Stimulated activated CD4-positive, alpha-beta T cell treated with anti-CD3 and anti-CD28 coated beads, TNF-alpha, amount 100 ng/mL, for 48 hours (primary cell): Measurements from ENCODE around the gene MLANA.
A peak's percentile ranks its signal among the peaks of the same experiment; 100 is the strongest.

Source experiments
- DNase-seq, 3 donors: peaks; one replicate each; pipeline ENCODE4 v3.0.0-alpha.2; 2020; ENCODE audit warnings: low read depth in 3 of 3

MLANA gene

GRCh38 chr9:5899292-5899691, 8.6 kb downstream of the MLANA start:
- no peak for DNase-seq

GRCh38 chr9:5900622-5901021, 9.9 kb downstream of the MLANA start:
- no peak for DNase-seq

- no peak for DNase-seq
These were observed 11.7 kb downstream of the MLANA start for GRCh38 chr9:5902377-5902776.

GRCh38 chr9:5908918-5909317, 18.2 kb downstream of the MLANA start:
- no peak for DNase-seq

DNA sequence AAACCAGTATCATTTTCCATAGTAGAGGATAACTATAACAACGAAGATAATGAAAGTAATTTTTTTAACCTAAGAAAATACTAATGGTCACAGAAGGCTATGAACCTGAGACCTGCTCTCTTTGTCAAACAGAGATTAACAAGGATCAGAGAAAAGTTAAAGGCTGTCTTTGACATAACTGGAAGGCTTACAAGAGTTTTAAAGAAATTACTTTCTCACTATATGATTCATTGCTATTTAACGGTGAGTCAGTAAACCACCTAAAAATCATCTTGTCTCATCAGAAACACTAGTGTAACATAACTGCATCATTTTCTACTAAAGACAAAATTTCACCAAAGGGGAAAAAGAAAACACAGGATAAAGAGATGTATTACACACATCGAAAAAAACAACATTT, 19.3 kb downstream of the MLANA start:
- no peak for DNase-seq

GRCh38 chr9:5910413-5911057, 19.8 kb downstream of the MLANA start:
- peak in 1 of 3 donors; percentile 43 for DNase-seq

GRCh38 chr9:5915438-5915837, 24.7 kb downstream of the MLANA start:
- no peak for DNase-seq

- DNase-seq, result no peak
These were observed 26.6 kb downstream of the MLANA start for GRCh38 chr9:5917273-5917672.

DNA sequence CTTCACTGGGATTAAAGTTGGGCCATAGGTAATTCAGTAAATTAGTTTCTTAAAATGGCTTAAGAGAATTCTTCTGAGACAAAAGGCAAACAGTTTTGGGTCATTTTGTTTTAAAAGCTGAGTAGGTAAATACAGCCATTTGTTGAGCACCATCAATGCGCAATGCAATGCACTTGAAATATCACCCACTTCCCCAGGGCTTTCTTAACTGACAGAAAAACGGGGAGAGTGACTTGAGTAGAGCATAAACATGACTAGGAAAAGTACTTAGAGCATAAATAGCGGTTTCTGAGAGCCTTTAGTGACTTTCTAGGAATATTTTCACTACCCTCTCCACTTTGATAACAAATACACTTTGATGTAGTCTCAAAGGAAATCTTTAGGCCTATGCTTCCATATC, 27.2 kb downstream of the MLANA start:
- DNase-seq, result no peak

DNA sequence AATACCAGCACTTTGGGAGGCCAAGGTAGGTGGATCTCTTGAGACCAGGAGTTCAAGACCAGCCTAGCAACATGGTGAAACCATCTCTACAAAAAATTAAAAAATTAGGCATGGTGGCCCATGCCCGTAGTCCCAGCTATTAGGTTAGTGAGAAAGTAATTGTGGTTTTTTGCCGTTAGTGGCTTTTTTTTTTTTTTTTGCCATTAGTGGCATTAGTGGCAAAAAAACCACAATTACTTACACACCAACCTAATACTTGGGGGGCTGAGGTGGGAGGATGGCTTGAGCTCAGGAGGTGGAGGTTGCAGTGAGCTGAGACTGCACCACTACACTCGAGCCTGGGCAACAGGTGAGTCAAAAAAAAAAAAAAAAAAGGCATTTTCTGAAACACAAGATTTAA, 27.8 kb downstream of the MLANA start:
- DNase-seq, result no peak

- DNase-seq, result peak in 1 of 3 donors; percentile 11
These were observed 30.2 kb downstream of the MLANA start for GRCh38 chr9:5920860-5921328.

GRCh38 chr9:5922192-5922591, 31.5 kb downstream of the MLANA start:
- no peak for DNase-seq

DNA sequence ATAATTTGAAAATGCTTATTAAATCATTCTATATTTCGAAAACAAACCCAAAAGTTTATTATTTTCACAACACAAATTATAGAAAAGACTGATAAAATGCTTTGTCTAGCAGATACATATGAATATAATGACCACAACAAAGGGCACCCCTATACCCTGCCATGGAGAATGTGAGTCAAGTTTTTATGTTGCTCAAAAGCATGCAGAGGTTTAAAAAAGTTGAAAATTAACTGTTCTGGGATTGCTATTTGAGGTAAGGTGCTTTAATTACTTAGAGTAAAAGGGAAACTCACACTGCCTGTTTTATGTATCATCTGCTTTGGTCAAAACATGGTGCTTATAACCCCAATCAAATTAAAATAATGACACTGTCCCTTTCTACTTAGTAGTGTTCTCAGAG, 41.0 kb downstream of the MLANA start:
- no peak for DNase-seq

GRCh38 chr9:5938449-5938848, 47.8 kb downstream of the MLANA start:
- DNase-seq, result no peak

GRCh38 chr9:5939530-5939929, 48.8 kb downstream of the MLANA start:
- no peak for DNase-seq

DNA sequence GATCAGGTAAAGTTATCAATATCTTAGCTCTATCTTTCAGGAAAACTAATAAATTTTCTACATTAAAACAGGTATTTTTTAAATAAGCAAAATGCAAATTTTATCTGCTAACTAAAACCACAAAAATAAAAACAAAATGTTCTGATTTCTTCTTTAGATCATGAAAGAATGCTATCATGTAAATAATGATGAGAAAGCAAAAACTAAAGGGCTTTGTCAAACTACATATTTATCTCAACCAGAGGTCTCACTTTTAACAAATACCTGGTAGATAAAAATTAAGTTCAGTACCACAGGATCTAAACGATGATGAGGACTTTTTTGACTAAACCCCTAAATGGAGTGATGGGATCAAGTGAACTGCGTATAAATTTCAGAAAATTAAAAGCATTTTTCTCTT, 50.5 kb downstream of the MLANA start:
- no peak for DNase-seq

GRCh38 chr9:5945112-5945511, 54.4 kb downstream of the MLANA start:
- DNase-seq, result no peak

- no peak for DNase-seq
These were observed 57.2 kb downstream of the MLANA start for GRCh38 chr9:5947912-5948311.

DNA sequence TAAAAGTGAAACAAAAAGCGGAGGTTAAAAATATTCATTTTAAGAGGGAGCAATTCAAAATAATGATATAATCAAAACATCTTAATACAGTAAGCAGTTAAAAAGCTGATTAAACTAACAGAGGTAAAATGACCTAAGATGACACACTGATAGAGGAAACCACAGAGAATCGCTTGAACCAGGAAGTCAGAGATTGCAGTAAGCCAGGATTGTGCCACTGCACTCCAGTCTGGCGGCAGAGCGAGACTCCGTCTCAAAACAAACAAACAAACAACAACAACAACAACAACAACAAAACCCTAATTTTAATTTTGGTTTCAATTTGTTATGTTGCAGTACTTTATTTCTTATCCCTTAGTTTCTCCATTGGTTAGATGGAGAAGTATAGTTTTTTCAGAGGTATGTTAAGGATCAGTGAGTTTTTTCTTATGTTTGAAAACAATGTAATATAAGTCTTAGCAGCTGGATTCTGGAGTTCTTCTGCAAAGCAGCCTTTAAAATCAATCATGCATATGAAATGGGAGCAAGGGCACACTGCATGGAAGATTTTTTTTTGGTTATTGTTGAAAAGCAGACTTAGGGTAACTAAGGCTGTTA, 58.5 kb downstream of the MLANA start:
- no peak for DNase-seq

- DNase-seq, result no peak
These were observed 59.6 kb downstream of the MLANA start for GRCh38 chr9:5950261-5950660.

DNA sequence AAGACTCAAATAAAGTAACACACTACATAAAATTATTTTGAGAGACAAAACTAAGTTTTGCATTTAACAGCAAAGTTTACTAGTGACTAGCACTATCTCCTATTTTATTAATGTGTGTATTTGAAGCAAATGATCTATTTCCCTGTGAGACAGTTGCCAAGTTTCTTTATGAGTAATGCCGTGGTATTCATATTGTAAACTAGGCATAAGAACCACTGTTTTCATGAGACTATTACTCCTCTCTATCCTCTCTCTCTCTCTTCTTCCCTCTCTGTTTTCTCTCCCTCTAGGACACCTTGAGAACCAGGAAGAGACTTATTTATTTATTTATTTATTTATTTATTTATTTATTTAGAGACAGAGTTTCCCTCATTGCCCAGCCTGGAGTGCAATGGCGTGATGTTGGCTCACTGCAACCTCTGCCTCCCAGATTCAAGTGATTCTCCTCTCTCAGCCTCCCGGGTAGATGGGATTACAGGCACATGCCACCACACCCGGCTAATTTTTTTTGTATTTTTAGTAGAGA, 61.1 kb downstream of the MLANA start:
- DNase-seq, result no peak

GRCh38 chr9:5953743-5954707, 63.3 kb downstream of the MLANA start:
- no peak for DNase-seq
